ENCODE data around the gene PRIM1. TPM values are rescaled to one million over a fixed set of nuclear protein-coding genes. Genes with fewer than 3 reads are reported as not detected.

The PRIM1 gene
- total and polyA plus RNA-seq, 7 donors = 2.3 to 10.0 (median 3.4) TPM

DNA sequence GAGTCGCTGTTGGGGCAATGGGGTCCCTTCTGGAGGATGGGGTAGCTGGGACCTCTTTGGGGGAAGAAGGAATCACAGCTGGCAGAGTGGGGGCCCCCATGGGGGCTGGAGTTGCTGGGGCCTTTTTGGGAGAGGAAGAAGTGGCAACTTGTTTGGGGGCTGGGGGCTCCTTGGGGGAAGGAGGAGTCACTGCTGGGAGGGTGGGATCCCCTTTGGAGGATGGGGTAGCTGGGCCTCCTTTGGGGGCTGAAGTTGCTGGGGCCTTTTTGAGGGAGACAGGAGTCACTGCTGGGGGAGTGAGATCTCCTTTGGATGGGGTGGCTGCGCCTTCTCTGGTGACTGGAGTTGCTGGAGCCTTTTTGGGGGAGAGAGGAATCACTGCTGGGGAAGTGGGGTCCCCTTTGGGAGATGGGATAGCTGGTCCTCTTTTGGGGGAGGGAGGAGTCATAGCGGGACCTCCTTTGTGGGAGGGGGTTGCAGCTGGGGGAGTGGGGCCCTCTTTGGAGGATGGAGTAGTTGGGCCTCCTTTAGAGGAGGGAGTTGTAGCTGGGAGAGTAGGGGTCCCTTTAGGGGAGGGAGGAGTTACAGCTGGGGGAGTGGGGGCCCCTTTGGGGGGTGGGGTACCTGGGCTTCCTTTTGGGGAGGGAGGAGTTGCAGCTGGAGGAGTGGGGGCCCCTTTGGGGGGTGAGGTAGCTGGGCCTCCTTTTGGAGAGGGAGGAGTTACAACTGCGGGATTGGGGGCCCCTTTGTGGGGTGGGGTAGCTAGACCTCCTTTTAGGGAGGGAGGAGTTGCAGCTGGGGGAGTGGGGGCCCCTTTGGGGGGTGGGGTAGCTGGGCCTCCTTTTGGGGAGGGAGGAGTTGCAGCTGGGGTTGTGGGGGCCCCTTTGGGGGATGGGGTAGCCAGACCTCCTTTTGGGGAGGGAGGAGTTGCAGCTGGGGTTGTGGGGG, 34.9 kb downstream of the PRIM1 start:
- Histone ChIP-seq H3K4me3 (peak overlapping the region; percentile 6), H3K27me3 (ENCODE audit: insufficient read depth in 3 of 3, low read length in 2 of 3) (no peaks in the 10 kb centered on the region), H3K36me3 (ENCODE audit: insufficient read depth in 1 of 2, low read depth in 1 of 2) (peaks cover 15 to 75% of the 10 kb centered on the region in 2 donors), H3K4me1 (peaks cover 84% of the 10 kb centered on the region), H3K27ac (peak overlapping the region; percentile 46), H3K9me3 (no peaks in the 10 kb centered on the region)
- no peak for DNase-seq
- intact Hi-C loops (cut with DNase I) = no loop called here
- TF ChIP-seq, protein P1, sequence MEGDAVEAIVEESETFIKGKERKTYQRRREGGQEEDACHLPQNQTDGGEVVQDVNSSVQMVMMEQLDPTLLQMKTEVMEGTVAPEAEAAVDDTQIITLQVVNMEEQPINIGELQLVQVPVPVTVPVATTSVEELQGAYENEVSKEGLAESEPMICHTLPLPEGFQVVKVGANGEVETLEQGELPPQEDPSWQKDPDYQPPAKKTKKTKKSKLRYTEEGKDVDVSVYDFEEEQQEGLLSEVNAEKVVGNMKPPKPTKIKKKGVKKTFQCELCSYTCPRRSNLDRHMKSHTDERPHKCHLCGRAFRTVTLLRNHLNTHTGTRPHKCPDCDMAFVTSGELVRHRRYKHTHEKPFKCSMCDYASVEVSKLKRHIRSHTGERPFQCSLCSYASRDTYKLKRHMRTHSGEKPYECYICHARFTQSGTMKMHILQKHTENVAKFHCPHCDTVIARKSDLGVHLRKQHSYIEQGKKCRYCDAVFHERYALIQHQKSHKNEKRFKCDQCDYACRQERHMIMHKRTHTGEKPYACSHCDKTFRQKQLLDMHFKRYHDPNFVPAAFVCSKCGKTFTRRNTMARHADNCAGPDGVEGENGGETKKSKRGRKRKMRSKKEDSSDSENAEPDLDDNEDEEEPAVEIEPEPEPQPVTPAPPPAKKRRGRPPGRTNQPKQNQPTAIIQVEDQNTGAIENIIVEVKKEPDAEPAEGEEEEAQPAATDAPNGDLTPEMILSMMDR (IDR thresholded peaks at IDR 0.05) = no peak
- WGBS, 3 donors = 78 to 92% (median 79%) methylated on average over 3 to 4 of the region's 4 CpGs
- no peak for ATAC-seq

DNA sequence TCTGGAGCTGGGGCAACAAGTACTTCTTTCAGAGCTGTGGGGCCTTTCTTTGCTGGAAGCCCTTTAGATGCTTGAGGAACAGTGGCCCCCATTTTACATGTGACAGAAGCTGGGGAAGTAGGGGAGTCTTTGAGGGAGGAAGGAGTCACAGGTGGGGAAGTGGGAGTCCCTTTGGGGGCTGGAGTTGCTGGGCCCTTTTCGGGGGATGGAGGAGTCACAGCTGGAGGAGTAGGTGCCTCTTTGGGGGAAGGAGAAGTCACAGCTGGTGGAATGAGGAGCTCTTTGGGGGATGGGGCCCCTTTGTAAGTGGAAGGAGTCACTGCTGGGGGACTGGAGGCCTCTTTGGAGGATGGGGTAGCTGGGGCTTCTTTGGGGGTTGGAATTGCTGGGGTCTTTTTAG, 35.7 kb downstream of the PRIM1 start:
- H3K27ac ChIP-seq = peak overlapping the region; percentile 83
- peaks cover 15 to 75% of the 10 kb centered on the region in 2 donors for H3K36me3 ChIP-seq (ENCODE audit: insufficient read depth in 1 of 2, low read depth in 1 of 2)
- 50 to 64% (median 58%) methylated on average over 1 of the region's 1 CpG for WGBS, 3 donors
- peak overlapping the region; percentile 6 for H3K4me3 ChIP-seq
- H3K27me3 ChIP-seq (ENCODE audit: insufficient read depth in 3 of 3, low read length in 2 of 3) = no peaks in the 10 kb centered on the region
- H3K4me1 ChIP-seq = peaks cover 78% of the 10 kb centered on the region
- TF ChIP-seq, protein P1 (IDR thresholded peaks at IDR 0.05) = no peak
- intact Hi-C loops (cut with DNase I) = no loop called here
- H3K9me3 ChIP-seq = no peaks in the 10 kb centered on the region
- ATAC-seq (no peak), DNase-seq (no peak)

DNA sequence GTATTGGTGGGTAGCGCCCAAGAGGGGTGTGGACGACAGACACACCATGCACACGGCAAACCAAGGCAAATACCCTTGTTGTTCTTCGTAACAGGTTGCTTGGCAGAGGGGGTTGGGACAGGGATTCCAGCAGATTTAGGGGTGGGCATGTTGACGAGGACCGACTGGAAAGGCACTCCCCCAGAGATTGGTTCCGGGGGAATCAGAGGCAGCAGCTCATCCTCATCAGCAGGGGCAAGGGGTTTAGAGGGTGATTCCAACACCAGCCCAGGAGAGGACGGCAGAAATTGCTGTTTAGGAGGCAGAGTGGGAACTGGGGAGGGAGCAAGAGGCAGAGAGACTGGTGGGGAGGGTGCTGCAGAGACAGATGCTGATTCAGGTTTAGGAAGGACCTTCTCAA, 36.3 kb downstream of the PRIM1 start:
- DNase-seq = no peak
- TF ChIP-seq, protein P1 (IDR thresholded peaks at IDR 0.05) = no peak
- intact Hi-C loops (cut with DNase I) = no loop called here
- Histone ChIP-seq H3K4me1 (peaks cover 72% of the 10 kb centered on the region), H3K27me3 (ENCODE audit: insufficient read depth in 3 of 3, low read length in 2 of 3) (no peaks in the 10 kb centered on the region), H3K27ac (peak overlapping the region; percentile 83), H3K9me3 (no peaks in the 10 kb centered on the region), H3K36me3 (ENCODE audit: insufficient read depth in 1 of 2, low read depth in 1 of 2) (peaks cover 13 to 76% of the 10 kb centered on the region in 2 donors), H3K4me3 (peak overlapping the region; percentile 6)
- WGBS, 3 donors = 45 to 54% (median 47%) methylated on average over 8 of the region's 8 CpGs
- ATAC-seq = no peak

DNA sequence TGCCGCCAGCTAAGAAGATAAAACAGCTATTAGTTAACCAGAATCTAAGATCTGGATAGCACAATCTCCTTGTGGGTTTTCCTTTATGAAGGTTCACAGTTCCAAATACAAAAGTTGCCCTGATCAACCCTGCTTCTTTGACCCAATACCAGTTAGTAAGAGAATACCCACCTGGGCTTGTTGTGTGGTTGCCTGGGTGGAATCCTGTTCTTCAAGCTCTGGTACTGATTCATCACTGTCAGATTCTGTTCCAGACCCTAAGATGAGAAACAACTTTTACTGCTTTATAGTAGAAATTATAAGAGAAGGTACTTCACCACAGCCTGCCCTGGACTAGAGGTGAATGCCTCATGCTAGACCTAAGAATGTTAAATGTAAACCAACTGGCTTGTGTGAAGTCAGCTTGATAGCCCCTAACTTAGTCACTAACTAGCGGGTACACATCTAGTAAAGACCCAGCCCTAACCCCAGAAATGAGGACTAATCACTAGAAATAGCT, 37.6 kb downstream of the PRIM1 start:
- Histone ChIP-seq H3K4me1 (peaks cover 58% of the 10 kb centered on the region), H3K4me3 (peak overlapping the region; percentile 1), H3K9me3 (no peaks in the 10 kb centered on the region), H3K27ac (peak overlapping the region; percentile 83), H3K27me3 (ENCODE audit: insufficient read depth in 3 of 3, low read length in 2 of 3) (no peaks in the 10 kb centered on the region), H3K36me3 (ENCODE audit: insufficient read depth in 1 of 2, low read depth in 1 of 2) (peaks cover 13 to 63% of the 10 kb centered on the region in 2 donors)
- 94 to 97% (median 94%) methylated on average over 2 of the region's 2 CpGs for WGBS, 3 donors
- TF ChIP-seq, protein P1 (IDR thresholded peaks at IDR 0.05) = no peak
- no peak for DNase-seq
- intact Hi-C loops (cut with DNase I) = no loop called here
- ATAC-seq = no peak
